Measurements from ENCODE around the gene XIRP1.

The XIRP1 gene

DNA sequence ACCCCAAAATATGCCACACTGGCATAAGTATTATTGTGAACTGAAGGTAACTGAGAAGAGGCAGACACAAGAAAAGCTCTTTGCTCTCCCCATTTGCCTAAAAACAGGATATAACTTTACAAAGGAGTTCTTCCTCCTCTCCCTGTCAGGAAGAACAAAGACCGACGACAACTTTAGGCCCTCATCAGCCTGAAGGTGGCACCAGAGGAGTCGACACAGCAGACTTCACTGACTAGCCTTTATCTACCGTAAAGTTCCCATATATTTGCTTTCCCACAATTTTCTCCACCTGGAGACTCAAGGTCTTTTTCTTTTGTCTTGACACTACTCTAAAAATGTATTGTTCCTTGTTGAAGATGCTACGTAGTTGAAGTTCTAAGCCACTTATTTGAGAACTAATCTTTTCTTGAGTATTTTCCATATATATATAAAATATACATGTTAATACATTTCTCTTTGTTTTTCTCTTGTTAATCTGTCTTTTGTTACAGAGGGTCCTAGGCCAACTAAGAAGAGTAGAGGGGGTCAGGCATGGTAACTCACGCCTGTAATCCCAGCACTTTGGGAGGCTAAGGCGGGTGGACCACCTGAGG lies 16.2 kb upstream of the XIRP1 start:
- no peak for DNase-seq (ENCODE audit: low read depth)

DNA sequence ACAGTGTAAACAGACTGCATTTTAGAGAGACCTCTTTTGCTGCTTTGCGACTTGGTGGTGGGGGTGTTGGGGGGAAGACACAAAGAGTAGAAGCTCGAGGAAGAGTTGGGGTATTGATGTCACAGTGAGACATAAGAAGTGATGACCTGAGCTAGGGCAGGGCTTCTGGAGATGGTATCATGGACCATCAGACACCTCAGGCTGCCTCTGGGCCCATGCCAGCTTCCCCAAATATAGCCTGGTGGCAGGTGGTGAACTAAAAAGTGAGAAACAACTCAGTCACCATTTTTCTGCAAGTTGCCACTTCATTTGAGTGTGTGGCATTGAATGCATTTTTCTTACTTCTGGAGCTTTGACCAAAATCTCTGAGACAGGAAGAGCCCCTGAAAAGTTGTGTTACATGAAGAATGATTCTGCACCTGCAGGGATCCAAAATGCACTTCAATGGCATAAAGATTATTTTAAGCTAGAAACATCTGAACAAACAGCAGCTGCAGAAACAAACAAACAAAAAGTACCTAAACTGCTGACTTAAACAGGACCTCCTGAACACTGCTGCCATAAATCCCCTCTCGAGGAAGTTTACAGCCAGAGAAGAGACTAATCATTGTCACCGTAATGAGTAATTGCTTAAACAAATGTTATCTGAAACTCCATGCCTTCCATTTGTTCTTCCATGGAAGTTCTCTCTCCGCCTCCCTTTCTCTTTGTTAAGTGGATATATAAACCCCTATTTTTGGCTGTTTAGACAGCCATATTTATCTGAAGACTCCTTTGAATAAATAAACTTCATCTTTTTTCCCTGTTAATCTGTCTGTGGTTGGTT lies 15.2 kb upstream of the XIRP1 start:
- no peak for DNase-seq (ENCODE audit: low read depth)

DNA sequence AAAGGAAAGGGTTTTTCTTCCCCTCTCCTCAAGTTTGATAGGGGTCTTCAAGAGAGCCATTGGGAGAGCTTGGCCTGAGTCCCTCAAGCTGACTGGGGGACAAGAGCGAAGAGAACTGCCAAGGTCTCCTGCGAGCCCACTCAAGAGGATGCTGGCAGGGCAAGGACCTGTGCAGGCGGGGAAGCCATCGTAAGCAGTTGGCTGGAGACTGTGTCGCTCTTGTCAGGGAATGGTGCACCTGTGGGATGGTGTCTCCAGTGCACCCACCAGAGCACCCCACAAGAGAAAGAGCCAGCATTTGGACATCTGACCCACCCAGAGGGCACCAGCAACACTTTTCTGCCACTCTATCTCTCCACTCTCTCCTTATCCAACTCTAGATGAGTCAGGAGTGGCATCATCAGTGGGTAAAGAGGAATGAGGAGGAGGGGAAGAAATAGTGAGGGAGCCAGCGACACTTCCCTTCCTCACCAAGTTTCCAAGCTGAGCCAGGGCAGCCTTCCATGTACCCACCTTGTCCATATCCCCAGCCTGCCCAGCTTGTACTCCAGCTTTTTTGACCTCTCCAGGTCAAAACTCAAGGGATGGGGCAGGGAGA lies 13.6 kb upstream of the XIRP1 start:
- DNase-seq (ENCODE audit: low read depth): no peak

DNA sequence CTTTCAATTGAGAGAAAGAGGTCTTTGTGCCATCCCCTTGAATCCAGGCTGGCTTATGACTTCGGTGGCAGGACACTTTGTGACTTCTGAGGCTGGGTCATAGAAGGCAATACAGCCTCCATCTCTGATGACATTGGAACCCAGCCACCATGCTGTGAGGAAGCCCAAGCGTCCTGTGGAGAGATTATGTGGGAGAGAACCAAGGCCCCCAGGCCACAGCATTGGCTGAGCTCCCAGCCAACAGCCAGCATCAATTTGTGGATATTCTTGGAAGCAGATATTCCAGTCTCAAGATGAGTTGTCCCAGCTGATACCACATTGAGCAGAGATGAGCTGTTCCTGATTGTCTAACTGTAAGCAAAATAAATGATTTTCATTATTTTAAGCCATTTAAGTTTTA lies 12.7 kb upstream of the XIRP1 start:
- no peak for DNase-seq (ENCODE audit: low read depth)

DNA sequence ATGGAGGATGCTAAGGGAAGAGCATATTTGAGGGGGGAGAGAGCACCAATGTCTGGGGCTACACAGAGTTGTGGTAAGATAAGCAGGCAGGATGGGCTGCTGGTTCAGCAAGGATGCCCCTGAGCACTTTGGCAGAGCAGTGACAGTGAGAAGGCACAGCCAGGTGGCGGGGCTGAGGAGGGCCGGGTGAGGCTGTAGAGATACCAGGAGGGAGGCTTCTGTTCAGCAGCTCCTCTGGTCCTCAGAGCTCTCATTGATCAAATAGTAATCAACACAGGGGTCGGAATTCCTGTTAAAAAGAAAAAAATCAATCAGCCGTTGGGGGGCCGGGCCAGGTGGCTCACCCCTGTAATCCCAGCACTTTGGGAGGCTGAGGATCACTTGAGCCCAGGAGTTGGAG lies 11.5 kb upstream of the XIRP1 start:
- DNase-seq (ENCODE audit: low read depth): no peak

DNA sequence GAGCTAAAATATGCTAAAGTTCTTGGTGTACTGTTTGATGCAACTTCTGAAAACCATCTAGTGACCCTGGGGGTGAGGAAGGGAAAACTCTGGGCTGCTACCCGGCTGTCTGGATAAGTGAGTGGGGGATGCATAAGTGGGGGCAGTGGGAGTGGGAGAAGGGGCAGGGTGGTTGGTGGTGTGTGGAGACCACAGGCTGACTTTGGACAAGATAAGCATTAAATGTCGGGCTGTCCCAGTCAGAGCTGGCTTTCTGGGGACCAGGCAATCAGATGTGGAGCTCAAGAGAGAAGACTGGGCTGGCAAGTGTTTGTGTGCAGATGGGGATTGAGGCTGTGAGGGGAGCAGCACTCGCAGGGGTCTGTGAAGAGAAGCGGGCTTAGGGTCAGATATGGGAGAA lies 11.0 kb upstream of the XIRP1 start:
- no peak for DNase-seq (ENCODE audit: low read depth)

DNA sequence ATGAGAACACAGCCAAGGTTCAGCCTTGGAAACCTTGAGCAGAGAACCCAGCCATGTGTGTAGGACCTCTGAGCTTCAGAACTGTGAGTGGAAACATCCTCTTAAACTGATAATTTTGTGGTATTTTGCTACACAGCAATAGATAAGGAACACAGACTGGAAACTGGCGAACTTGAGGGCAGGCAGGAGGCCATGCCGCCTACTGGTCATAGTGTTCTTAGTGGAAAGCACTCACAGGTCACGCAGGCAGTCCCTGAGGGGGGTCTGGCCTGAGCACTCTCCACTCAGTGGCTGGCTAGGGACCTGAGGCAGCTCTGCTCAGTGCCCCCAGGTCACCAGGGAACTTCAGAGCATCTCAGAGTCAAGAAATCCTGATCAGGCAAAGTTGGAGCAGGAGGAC lies 9.7 kb upstream of the XIRP1 start:
- no peak for DNase-seq (ENCODE audit: low read depth)

DNA sequence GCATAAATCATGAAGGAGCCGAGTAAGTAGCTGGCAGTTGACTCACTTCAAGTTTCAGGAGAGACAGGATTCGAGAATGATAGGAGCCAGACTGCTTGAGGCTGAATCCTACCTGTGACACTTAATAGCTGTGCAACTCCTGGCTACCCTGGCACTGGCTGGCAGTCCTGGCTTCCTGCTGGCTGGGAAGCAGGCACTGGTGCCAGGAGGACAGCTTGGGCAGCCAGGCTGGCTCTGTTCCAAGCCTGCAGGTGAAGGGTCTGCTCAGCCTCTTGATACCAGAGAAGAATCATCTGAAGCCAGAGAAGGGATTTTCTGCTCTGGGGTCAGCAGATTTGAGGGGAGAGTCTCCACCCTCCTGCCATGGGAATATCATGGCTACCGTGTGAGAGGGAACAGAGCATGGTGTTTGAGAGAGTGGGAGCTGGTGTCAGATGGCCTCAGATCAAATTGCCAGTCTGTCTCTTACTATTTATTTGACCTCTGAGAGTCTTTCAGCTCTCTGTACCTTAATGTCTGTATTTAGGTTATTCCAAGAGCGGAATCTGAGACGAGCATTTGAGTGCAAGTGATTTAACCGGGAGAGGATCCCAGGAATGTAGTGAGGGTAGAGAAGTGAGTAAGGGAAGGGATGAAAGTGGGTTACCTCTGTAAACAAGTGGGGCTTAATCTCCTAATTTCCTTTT lies 4.4 kb upstream of the XIRP1 start:
- no peak for DNase-seq (ENCODE audit: low read depth)

DNA sequence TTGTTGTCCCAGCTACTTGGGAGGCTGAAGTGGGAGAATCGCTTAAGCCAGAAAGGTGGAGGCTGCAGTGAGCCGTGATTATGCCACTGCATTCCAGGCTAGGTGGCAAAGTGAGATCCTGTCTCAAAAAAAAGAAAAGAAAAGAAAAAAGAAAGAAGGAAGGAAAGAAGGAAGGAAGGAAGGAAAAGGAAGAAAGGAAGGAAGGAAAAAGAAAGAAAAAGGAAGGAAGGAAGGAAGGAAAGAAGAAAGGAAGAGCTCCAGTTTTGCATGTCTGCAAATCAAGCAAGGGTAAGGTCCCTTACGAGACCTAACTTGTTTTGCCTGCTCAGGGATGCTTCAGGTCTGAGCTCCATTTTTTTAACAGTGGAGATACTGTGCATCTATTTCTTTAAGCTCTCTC lies 3.6 kb upstream of the XIRP1 start:
- DNase-seq (ENCODE audit: low read depth): no peak

DNA sequence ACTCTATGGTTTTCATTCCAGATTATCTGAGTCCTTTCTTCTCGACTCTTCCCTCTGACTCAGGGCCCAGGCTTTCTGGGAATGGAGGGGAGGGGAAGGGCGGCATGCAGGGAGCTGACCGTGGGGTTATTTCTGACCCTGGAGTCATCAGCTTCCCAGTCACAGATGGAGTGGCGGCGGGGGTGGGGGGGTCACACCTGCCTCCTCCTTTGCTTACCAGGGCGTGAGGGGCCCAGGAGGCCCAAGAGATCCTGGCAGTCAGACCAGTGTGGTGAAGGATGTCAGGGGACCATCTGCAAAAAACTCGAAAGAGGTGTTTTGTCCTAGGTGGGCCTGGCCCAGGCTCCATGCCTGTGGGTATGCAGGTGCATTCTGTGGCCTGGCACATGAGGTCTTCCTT lies 996 bp upstream of the XIRP1 start:
- DNase-seq (ENCODE audit: low read depth): no peak

DNA sequence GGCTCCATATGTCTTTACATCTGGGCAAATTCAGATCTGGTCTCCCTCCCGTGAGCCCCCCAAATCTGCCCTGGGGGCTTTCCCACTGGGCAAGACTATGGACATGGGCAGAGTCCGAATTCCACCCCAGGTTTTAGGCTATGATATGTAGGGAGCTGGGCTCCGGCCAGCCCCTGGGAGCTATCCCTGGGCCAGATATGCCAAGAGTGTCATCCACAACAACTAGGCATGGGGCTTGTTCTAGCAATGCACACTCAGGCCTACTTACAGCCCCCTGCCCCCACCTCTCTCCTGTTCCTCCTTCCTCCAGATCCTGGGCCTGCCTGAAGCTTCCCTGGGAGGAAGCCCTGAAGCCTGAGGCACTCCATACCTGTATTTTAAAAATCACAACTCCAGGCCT lies 622 bp downstream of the XIRP1 start:
- DNase-seq (ENCODE audit: low read depth): no peak

DNA sequence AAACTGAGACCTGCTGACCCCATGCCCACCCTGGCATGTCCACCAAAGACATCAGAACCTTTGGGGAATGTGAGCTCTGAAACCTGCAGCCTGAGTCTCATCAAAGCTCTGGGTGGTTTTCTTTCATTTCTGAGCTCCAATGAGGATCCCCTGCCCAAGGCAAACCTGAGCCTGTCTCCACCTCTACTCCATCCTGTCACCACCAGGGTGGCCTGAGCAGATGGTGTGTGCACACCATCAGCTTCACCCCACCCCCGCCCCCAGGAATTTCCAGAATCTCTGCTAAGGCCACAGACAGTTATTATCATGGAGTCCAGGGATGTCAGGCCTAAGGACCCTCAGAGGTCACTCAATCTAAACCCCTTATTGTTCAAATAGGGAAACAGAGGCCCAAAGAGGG lies 1.3 kb downstream of the XIRP1 start:
- no peak for DNase-seq (ENCODE audit: low read depth)

DNA sequence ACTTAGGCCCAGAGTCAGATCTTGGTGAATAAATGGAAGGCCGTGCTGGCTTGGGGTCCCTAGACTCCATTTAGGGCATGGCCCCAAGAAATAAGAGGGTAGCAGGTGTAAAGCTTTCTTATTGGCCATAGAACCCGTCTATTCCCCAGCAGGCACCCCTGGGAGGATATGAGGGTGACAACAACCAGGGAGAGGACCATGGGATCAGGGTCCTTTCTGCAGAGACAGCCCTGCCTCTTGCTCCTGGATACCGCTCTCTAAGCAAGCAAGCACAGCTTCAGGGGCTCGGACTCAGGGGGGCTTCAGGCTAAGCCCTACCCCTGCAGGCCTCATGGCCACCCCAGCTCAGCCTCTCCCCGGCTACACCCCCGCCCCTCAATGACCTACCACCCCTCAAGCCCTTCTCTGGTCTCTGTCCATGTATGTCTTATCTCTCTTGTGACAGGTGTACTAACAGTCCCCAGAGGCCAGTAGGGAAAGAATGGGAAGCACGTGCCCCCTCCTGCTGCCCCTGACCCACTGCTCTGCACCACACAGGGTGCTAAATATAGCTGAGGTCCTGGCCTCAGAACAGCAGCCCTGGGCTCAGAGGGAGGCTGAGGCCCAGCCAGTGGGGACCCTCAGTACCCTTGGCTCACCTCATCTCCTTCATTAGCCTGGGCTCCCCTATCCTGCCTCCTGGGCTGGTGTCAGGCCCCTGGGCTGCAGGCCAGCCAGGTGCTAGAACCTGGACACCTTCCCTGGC lies 1.9 kb downstream of the XIRP1 start:
- no peak for DNase-seq (ENCODE audit: low read depth)

DNA sequence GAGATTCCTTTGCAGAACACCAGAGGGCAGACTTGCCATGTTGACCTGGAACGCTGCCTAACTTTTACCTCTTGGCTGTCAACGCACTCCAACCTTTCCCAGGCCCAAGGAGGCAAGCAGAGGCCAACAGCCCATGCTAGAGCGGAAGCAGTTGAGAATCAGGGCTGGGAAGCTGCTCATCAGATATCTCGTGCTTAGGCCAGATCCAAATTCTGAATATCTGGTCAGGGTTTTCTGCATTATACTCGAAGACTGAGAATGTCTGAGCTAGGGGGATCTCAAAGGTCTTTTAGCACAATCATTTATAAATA lies 2.5 kb downstream of the XIRP1 start:
- DNase-seq (ENCODE audit: low read depth): no peak

DNA sequence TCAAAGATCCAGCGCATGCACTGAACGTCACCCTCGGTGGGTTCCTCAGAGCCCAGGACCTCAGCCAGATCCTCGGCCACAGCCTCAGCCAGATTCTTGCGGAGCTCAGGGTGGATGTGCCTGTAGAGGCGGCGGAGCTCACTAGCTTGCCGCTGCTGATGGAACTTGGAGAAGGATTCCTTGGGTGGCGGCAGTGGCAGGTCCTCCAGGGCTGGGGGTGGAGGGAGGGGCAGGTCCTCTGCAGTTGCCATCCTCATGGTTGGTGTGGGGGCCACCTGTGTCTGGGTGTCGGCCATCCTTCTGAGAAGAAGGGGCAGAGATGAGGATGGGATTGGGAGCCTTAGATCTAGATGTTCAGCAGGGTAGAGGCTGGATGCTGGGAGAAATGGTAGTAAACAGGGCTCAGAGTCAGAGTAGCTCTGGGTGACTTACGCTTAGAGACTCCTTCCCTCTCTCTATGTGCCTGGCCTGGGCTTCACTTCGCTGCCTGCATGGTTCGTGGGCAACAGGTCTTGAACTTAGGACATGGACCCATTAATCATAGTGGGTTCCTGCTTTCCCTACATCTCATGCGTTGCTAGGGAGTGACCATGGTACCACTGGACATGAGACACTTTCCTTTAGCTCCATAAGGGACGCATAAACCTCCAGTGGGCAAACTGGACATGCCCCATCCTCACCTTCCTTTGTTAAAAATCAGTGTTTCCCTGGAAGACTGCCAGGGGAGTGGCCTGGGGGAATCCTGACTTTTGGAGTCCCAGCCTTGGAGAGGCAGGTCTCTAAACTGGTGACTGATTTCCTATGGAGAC lies 3.0 kb downstream of the XIRP1 start:
- DNase-seq (ENCODE audit: low read depth): no peak

DNA sequence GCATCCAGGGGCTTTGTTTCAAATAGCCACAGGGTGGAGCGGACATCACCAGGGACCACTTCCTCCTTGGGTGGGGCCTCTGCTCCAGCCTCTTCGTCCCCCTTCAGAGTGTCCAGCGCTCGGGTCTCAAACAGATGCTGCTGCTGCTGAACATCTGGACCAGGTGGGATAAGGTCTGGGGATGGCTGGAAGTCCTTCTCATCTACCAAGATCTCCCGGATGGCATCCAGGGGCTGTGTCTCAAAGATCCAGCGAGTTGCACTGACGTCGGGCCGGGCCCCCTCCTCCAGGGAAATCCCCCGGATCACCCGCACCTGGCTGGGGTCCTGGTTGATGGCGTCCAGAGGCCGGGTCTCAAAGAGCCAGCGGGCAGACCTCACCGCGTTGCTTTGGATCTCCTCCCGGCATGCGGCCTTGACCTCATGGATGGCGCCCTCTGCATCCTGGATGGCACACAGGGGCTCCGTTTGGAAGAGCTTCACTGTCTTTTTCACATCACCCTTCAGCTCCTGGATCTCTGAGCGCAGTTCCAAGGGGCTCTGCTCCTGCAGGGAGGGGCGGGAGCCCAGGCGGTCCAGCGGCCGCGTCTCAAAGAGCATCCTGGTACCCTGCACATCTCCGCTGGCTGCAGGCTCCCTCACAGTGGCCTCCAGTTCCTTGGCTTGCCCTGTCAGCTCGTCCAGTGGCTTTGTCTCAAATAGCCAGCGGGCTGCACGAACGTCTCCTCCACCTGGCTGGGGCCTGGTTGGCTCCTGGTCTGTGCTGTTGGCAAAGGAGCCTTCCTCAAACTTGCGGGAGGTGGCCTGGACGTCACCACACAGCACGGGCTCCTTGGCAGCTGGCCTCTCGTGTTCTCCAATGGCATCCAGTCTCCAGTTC lies 3.9 kb downstream of the XIRP1 start:
- no peak for DNase-seq (ENCODE audit: low read depth)

DNA sequence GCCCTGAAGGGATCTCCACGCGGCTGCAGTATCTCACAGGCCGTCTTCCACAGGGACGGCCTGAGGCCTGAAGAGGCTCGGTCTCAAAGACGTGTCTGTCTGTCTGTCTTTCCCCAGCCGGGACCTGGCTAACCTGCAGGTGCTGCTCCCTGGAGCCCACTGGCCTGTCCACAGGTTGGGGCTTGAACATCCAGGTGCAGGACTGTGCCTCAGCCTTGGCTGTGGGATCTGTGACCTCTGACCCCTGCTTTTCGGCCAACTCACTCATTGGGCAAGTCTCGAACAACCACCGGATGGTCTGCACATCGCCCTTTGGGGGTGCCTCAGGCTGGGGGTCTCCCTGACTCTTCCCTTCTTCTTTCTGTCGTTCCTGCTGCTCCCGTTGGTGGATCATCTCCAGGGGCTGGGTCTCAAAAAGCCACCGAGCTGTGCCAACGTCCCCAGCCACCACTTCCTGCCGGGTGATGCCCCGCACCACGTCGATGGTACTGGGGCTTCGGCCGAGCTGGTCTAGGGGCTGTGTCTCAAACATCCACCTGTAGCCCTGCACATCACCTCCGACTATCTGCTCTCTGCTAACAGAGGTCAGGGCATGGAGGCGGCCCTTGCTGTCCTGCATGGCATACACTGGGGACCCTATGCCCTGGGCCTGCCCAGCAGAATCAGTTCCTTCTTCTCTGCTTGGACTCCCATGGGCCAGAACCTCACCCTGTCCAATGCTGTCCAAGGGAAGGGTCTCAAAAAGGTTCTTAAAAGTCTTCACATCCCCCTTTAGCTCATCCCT lies 4.8 kb downstream of the XIRP1 start:
- no peak for DNase-seq (ENCODE audit: low read depth)

DNA sequence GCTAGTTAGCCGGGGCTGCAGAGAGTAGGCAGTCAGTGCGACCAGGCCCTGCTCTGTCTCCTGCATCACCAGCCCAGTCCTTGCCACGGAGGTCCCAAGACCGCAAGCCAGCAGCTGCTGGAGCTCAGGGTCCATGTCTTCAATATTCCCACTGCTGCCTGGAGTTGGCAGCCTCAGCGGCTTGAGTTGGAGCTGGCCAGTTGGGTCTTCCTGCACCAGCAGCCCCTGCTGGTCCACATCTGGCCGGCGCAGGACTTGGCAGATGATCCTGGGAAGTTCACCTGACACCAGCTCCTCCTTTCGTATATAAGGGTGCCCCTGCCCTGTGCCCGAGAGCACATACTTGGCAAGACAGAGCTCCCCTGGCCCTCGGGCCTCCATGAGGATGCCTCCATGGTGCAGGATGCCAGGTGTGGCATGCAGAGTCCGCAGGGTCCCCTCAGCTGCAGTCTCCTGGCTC lies 5.7 kb downstream of the XIRP1 start:
- DNase-seq (ENCODE audit: low read depth): no peak

DNA sequence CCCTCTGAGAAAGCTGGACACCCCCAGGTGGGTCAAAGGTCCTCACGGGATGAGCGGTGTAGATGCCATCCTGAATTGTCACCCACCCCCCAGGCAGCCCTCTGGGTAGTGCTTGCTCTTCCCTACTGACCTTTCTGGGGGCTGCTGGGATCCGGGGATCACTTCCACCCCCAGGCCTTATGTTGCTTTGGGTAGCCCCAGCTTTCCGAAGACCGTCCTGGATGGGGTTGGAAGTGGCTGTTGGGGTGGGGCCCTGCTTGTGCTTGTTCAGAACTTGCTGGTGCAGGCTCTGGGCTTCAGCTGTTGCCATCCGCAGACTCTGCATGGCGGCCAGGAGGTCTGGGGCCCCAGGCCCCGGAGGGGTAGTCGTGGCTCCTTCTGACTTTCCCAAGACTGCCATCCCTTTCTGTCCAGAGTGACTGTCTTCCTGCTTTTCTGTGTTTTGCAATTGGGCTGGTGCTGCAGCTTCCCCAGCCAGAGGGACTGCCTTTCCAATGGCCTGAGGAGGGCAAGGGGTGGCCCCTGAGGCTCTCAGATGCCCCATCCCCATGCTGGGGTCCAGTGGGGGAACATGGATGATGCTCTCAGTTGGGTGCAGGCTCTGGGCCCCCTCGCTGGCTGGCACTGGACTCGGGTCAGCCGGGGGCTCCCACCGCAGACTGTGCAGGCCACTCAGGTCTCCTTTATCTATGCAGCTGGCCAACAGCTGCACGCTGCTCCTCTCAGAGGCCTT lies 6.3 kb downstream of the XIRP1 start:
- no peak for DNase-seq (ENCODE audit: low read depth)

All from non-pigmented ciliary epithelial cell (primary cell).